Activated B cell treated with CpG ODN at 0.5 μM for 24 hours (primary cell): ENCODE measurements around the gene PAPSS2. TPM values are rescaled to one million over a fixed set of nuclear protein-coding genes. Genes with fewer than 3 reads are reported as not detected.
"Not testable (repeated sequence)": the region's sequence is repeated elsewhere in the genome, so short reads cannot be mapped to it uniquely, and the experiment has no call there.

ENCODE experiments used
- ATAC-seq: fragments of 200-7000 bp; cut with Tn5 transposase; one replicate; pipeline ENCODE4 v1.10.0; 2021; ENCODE audit warnings: low read depth, mild to moderate bottlenecking, moderate library complexity
- CTCF ChIA-PET: fragments of 350-600 bp; sonication (Branson Sonifier 250); formaldehyde crosslinking; loops from one replicate; lab custom pipeline; 2021; ENCODE audit warnings: antibody characterized with exemption; lab: Charles Lee
- POLR2A ChIA-PET: fragments of 350-600 bp; sonication (Branson Sonifier 250); formaldehyde crosslinking; loops from one replicate; lab custom pipeline; 2021; ENCODE audit warnings: antibody characterized with exemption; lab: Charles Lee
- DNase-seq: peaks from one replicate; pipeline ENCODE4 v3.0.0; 2022
- H3K27ac Mint-ChIP-seq: one replicate; pipeline ENCODE4 v1.8.0; 2020; ENCODE audit warnings: mixed read lengths
- H3K27me3 Mint-ChIP-seq: one replicate; pipeline ENCODE4 v1.8.0; 2021; ENCODE audit warnings: mixed read lengths
- H3K36me3 Mint-ChIP-seq: one replicate; pipeline ENCODE4 v1.8.0; 2021; ENCODE audit warnings: low read depth, mixed read lengths
- H3K4me1 Mint-ChIP-seq: one replicate; pipeline ENCODE4 v1.8.0; 2021; ENCODE audit warnings: mixed read lengths
- H3K4me3 Mint-ChIP-seq: one replicate; pipeline ENCODE4 v1.8.0; 2020; ENCODE audit warnings: mild to moderate bottlenecking, mixed read lengths
- H3K9me3 Mint-ChIP-seq: one replicate; pipeline ENCODE4 v1.8.0; 2020; ENCODE audit warnings: mixed read lengths
- CTCF ChIP-seq: fragments of 200-600 bp; IDR thresholded peaks from one replicate; pipeline ENCODE4 v1.8.0; 2022; ENCODE audit warnings: antibody characterized with exemption, mild to moderate bottlenecking
- intact Hi-C: fragments of 100-400 bp; cut with micrococcal nuclease; formaldehyde crosslinking; loops from one replicate; pipeline ENCODE4 v1.15.1; 2024
- total RNA-seq: library from RNA; stranded (reverse); gene quantifications from 2 replicates; pipeline ENCODE4 v1.2.3, GENCODE V29; 2022

Gene PAPSS2
- total RNA-seq, 1 donor from 2014 or later = not detected

DNA sequence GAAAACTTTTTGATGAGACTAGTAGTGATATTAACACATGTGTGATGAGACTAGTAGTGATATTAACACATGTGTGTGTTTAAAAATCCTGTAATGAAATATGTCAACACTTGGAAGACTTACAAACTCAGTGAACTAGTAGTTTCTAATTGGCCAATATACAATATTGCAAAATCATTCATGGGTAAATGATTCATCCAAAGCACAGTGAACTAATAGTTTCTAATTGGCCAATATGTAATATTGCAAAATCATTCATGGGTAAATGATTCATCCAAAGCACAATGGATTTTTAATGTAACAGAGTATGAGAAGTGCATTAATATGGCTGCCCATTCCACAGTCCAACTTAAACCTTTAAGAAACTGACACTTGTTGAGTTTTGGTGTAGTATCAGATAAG lies 80.6 kb downstream of the PAPSS2 start:
- CTCF ChIA-PET = no interaction called here
- Mint-ChIP-seq H3K27me3 (peaks cover 13% of the 10 kb centered on the region), H3K36me3 (no peaks in the 10 kb centered on the region), H3K4me1 (no peaks in the 10 kb centered on the region), H3K9me3 (no peaks in the 10 kb centered on the region), H3K27ac (no peak overlapping the region), H3K4me3 (no peak overlapping the region)
- intact Hi-C loops = no loop called here
- TF ChIP-seq CTCF = no peak
- ATAC-seq = no peak
- DNase-seq = no peak
- POLR2A ChIA-PET = no interaction called here

DNA sequence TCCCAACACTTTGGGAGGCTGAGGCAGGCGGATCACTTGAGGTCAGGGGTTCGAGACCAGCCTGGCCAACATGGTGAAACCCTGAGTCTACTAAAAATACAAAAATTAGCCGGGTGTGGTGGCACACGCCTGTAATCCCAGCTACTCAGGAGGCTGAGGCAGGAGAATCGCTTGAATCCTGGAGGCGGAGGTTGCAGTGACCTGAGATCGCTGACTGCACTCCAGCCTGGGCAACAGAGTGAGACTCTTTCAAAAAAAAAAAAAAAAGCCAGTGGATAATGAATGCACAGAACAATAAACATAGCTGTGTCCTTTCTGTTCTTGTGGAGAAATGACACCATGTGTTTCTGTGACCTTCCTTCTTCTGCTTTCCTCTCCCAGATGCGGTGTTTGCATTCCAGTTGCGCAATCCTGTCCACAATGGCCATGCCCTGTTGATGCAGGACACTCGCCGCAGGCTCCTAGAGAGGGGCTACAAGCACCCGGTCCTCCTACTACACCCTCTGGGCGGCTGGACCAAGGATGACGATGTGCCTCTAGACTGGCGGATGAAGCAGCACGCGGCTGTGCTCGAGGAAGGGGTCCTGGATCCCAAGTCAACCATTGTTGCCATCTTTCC lies 83.4 kb downstream of the PAPSS2 start:
- H3K27ac Mint-ChIP-seq, CTCF ChIA-PET, ATAC-seq, H3K9me3 Mint-ChIP-seq, H3K4me1 Mint-ChIP-seq, POLR2A ChIA-PET, DNase-seq, intact Hi-C loops, H3K4me3 Mint-ChIP-seq, H3K36me3 Mint-ChIP-seq: not testable (repeated sequence)
- H3K27me3 Mint-ChIP-seq = peaks cover 10% of the 10 kb centered on the region

DNA sequence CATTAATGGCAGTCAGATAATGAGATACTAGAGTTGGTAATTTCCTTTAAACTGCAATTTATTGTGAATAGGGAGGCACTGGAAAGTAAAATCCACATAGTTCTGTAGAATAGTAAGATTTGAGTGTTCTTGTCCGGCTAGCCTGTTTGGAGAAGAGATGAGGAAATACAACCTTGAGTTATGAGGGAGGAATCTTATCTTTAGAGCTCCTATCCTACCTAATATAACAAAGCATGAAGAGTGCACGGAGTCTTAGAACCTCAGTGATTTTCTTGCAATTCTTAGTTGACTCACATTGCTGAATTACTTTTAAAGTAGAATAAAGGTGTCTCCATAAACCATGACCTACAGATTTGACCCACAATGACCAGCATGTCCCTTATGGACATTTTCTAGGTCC lies 84.9 kb downstream of the PAPSS2 start:
- no peaks in the 10 kb centered on the region for H3K4me1 Mint-ChIP-seq
- CTCF ChIA-PET = no interaction called here
- H3K9me3 Mint-ChIP-seq = peaks cover 4% of the 10 kb centered on the region

GRCh38 chr10:87746911-87747310 lies 87.2 kb downstream of the PAPSS2 start:
- no peak for TF ChIP-seq CTCF
- peaks cover 4% of the 10 kb centered on the region for H3K4me1 Mint-ChIP-seq
- peaks cover 4% of the 10 kb centered on the region for H3K9me3 Mint-ChIP-seq
- no peak overlapping the region for H3K27ac Mint-ChIP-seq
- H3K27me3 Mint-ChIP-seq = no peaks in the 10 kb centered on the region
- CTCF ChIA-PET = no interaction called here
- POLR2A ChIA-PET = no interaction called here
- DNase-seq = no peak
- intact Hi-C loops = no loop called here
- ATAC-seq = no peak
- no peaks in the 10 kb centered on the region for H3K36me3 Mint-ChIP-seq
- H3K4me3 Mint-ChIP-seq = no peak overlapping the region

More for the DNA sequence above, 84.9 kb downstream of the PAPSS2 start:
- ATAC-seq (no peak), DNase-seq (no peak)
- H3K27ac Mint-ChIP-seq = no peak overlapping the region
- POLR2A ChIA-PET = no interaction called here
- no peaks in the 10 kb centered on the region for H3K36me3 Mint-ChIP-seq
- peaks cover 6% of the 10 kb centered on the region for H3K27me3 Mint-ChIP-seq
- no peak overlapping the region for H3K4me3 Mint-ChIP-seq
- TF ChIP-seq CTCF = no peak
- intact Hi-C loops = no loop called here

DNA sequence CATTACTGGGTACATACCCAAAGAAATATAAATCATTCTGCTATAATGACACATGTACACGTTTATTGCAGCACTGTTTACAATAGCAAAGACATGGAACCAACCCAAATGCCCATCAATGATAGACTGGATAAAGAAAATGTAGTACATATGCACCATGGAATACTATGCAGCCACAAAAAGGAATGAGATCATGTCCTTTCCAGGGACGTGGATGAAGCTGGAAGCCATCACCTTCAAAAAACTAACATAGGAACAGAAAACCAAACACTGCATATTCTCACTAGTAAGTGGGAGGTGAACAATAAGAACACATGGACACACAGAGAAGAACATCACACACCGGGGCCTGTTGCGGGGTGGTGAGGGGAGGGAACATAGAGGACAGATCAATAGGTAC lies 88.6 kb downstream of the PAPSS2 start:
- ATAC-seq, H3K27me3 Mint-ChIP-seq, POLR2A ChIA-PET, DNase-seq, H3K27ac Mint-ChIP-seq, H3K36me3 Mint-ChIP-seq, H3K4me1 Mint-ChIP-seq, H3K4me3 Mint-ChIP-seq, CTCF ChIA-PET, H3K9me3 Mint-ChIP-seq, intact Hi-C loops: not testable (repeated sequence)

- intact Hi-C loops = no loop called here
- Mint-ChIP-seq H3K27me3 (no peaks in the 10 kb centered on the region), H3K4me3 (no peak overlapping the region), H3K36me3 (peaks cover 21% of the 10 kb centered on the region), H3K27ac (no peak overlapping the region), H3K4me1 (peaks cover 4% of the 10 kb centered on the region), H3K9me3 (peaks cover 4% of the 10 kb centered on the region)
- TF ChIP-seq CTCF = no peak
- ChIA-PET CTCF (no interaction called here), POLR2A (no interaction called here)
- ATAC-seq = no peak
- DNase-seq = no peak
These were observed 90.5 kb downstream of the PAPSS2 start for GRCh38 chr10:87750001-87750671.
